NCI-H187 (cell line): ENCODE data around the gene BTN2A1.
"Not testable (repeated sequence)": the region's sequence is repeated elsewhere in the genome, so short reads cannot be mapped to it uniquely, and the experiment has no call there.

Experiments
- DNase-seq, 2 experiments: peaks; one replicate each; lab custom pipeline; 2025; lab: John Stamatoyannopoulos, UW

Gene BTN2A1

GRCh38 chr6:26457806-26458688, at the start of gene BTN2A1:
BTN2A1 (plus strand) TSS chr6:26457955; CDS start chr6:26458637, 682 bp downstream.
- peak in 1 of 2 experiments; percentile 60 for DNase-seq

GRCh38 chr6:26408828-26409730, 48.7 kb upstream of the BTN2A1 start:
- no peak for DNase-seq

GRCh38 chr6:26411751-26412150, 46.0 kb upstream of the BTN2A1 start:
- no peak for DNase-seq

GRCh38 chr6:26412228-26412627, 45.5 kb upstream of the BTN2A1 start:
- DNase-seq = no peak

GRCh38 chr6:26412954-26413353, 44.8 kb upstream of the BTN2A1 start:
- no peak for DNase-seq

GRCh38 chr6:26414281-26414680, 43.5 kb upstream of the BTN2A1 start:
- no peak for DNase-seq

- no peak for DNase-seq
Observed at GRCh38 chr6:26415036-26415614, 42.6 kb upstream of the BTN2A1 start.

GRCh38 chr6:26415791-26416190, 42.0 kb upstream of the BTN2A1 start:
- DNase-seq = no peak

GRCh38 chr6:26416288-26416687, 41.5 kb upstream of the BTN2A1 start:
- no peak for DNase-seq

- DNase-seq = not testable (repeated sequence)
Observed at GRCh38 chr6:26418077-26418476, 39.7 kb upstream of the BTN2A1 start.

- not testable (repeated sequence) for DNase-seq
Observed at GRCh38 chr6:26418795-26419194, 39.0 kb upstream of the BTN2A1 start.

- DNase-seq = no peak
Observed at GRCh38 chr6:26420688-26421171, 37.0 kb upstream of the BTN2A1 start.

- peak in 1 of 2 experiments; percentile 17 for DNase-seq
Observed at GRCh38 chr6:26421259-26422144, 36.3 kb upstream of the BTN2A1 start.

GRCh38 chr6:26422329-26422728, 35.4 kb upstream of the BTN2A1 start:
- no peak for DNase-seq

GRCh38 chr6:26426691-26427450, 30.9 kb upstream of the BTN2A1 start:
- DNase-seq = no peak

GRCh38 chr6:26427451-26427809, 30.3 kb upstream of the BTN2A1 start:
- DNase-seq = no peak

- DNase-seq = no peak
Observed at GRCh38 chr6:26428206-26428605, 29.5 kb upstream of the BTN2A1 start.

GRCh38 chr6:26430787-26431186, 27.0 kb upstream of the BTN2A1 start:
- no peak for DNase-seq

- no peak for DNase-seq
Observed at GRCh38 chr6:26431258-26432172, 26.2 kb upstream of the BTN2A1 start.
